ENCODE results near the gene AQP1.

- TF ChIP-seq CTCF (IDR thresholded peaks at IDR 0.05) (no peak), POLR2AphosphoS5 (IDR thresholded peaks at IDR 0.05) (no peak), POLR2A (IDR thresholded peaks at IDR 0.05) (no peak)
Observed at GRCh38 chr7:30907527-30908267, 4.0 kb upstream of the AQP1 start.
